Subcutaneous abdominal adipose tissue (tissue), 5 donors: ENCODE measurements around the gene MPHOSPH8.

Experiments used
- H3K27ac ChIP-seq: one replicate; pipeline ENCODE4 v1.7.0; 2013; ENCODE audit warnings: low read depth, mild to moderate bottlenecking, inconsistent platforms, low read length, moderate library complexity
- H3K27me3 ChIP-seq, 5 donors: one replicate each; pipeline ENCODE4 v1.7.0; 2013; ENCODE audit warnings: low read length in 5 of 5, inconsistent platforms in 1 of 5; ENCODE audit not compliant: control insufficient read depth in 5 of 5, insufficient read depth in 4 of 5
- H3K36me3 ChIP-seq, 5 donors: one replicate each; pipeline ENCODE4 v1.7.0; 2013; ENCODE audit warnings: low read length in 5 of 5; ENCODE audit not compliant: control insufficient read depth in 5 of 5, insufficient read depth in 5 of 5
- H3K4me1 ChIP-seq, 5 donors: one replicate each; pipeline ENCODE4 v1.7.0; 2013; ENCODE audit warnings: low read length in 5 of 5, mild to moderate bottlenecking in 3 of 5, moderate library complexity in 1 of 5; ENCODE audit not compliant: control insufficient read depth in 5 of 5, insufficient read depth in 5 of 5
- H3K4me3 ChIP-seq, 5 donors: one replicate each; pipeline ENCODE4 v1.7.0; 2013; ENCODE audit warnings: low read length in 5 of 5, low read depth in 1 of 5
- H3K9ac ChIP-seq, 5 donors: one replicate each; pipeline ENCODE4 v1.7.0; 2013; ENCODE audit warnings: low read length in 5 of 5, mild to moderate bottlenecking in 4 of 5, moderate library complexity in 3 of 5
- H3K9me3 ChIP-seq, 5 donors: one replicate each; pipeline ENCODE4 v1.7.0; 2013; ENCODE audit warnings: low read length in 5 of 5; ENCODE audit not compliant: control insufficient read depth in 5 of 5
- donor health status: healthy.
- donor health status: healthy.
- donor health status: healthy.
- donor health status: healthy.
- donor health status: healthy.

Gene MPHOSPH8

DNA sequence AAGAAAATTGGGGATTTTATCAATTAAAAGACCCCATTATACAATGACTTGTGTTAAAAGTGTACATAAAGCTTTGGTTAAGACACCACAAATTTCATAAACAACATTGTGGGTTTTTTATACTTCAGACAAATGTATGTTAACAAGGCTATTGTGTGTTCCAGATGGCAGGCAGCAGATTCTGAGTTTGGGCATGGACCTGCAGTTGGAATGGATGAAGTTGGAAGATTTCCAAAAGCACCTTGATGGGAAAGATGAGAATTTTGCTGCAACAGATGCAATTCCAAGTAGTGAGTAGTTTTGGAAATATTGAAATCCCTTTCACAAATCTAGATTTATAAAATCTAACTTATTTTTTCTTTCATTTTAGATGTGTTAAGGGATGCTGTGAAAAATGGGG, 25.4 kb downstream of the MPHOSPH8 start:
- peaks cover 9 to 62% (median 35%) of the 10 kb centered on the region in 5 donors for H3K36me3 ChIP-seq

DNA sequence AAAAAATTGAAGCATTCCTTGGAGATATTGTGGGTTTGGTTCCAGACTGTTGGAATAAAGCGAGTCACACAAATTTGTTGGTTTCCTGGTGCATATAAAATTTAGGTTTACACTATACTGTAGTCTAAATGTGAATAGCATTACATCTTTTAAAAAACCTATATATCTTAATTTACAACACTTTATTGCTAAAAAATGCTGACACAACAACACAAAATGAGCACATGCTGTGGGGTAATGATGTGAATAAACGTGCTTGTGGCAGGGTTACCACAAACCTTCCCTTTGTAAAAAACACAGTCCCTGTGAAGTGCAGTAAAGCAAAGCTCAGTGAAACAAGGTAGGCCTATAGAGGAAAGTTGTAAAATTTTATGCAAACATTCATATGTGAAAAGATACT, 27.7 kb downstream of the MPHOSPH8 start:
- Histone ChIP-seq H3K4me1 (peaks cover 0 to 4% (median 0%) of the 10 kb centered on the region in 5 donors), H3K27me3 (no peaks in the 10 kb centered on the region), H3K27ac (no peak overlapping the region), H3K9ac (no peak overlapping the region), H3K9me3 (no peaks in the 10 kb centered on the region), H3K36me3 (peaks cover 9 to 78% (median 58%) of the 10 kb centered on the region in 5 donors), H3K4me3 (no peak overlapping the region)

More for the DNA sequence above, 25.4 kb downstream of the MPHOSPH8 start:
- H3K4me3 ChIP-seq, result no peak overlapping the region
- H3K4me1 ChIP-seq, result no peaks in the 10 kb centered on the region
- no peaks in the 10 kb centered on the region for H3K27me3 ChIP-seq
- H3K9ac ChIP-seq, result no peak overlapping the region
- no peaks in the 10 kb centered on the region for H3K9me3 ChIP-seq
- H3K27ac ChIP-seq, result no peak overlapping the region

GRCh38 chr13:19661561-19661960, 28.1 kb downstream of the MPHOSPH8 start:
- H3K4me3 ChIP-seq, result no peak overlapping the region
- H3K9ac ChIP-seq, result no peak overlapping the region
- peaks cover 0 to 4% (median 0%) of the 10 kb centered on the region in 5 donors for H3K4me1 ChIP-seq
- H3K9me3 ChIP-seq, result no peaks in the 10 kb centered on the region
- no peaks in the 10 kb centered on the region for H3K27me3 ChIP-seq
- no peak overlapping the region for H3K27ac ChIP-seq
- peaks cover 14 to 82% (median 62%) of the 10 kb centered on the region in 5 donors for H3K36me3 ChIP-seq

DNA sequence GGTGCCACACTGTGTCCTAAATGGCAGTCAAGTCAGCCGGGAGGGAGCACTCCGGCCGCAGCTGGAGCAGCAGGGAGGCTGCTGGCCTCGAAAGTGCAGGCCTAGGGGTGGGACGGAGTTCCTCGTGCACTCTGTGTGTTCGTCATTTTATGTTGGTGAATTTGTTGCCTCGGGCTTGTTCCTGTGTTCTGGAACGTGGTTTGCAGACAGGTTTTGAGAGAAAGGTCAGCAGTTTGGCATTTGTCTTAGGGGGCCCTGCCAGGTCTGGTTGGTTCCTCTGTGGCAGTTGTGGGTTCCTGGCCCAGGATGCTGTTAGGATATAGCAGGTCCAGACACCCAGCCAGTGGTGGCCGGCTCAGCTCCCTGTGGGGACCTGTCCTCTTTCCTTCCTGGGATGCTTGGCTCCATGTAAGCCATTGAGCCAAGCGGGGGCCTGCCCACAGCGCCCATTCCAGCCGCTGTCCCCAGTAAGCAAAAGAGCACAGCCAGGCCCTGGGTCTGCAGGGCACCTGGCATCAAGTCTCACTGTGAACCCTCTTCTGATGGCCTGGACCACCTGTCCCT, 30.0 kb downstream of the MPHOSPH8 start:
- peaks cover 0 to 4% (median 0%) of the 10 kb centered on the region in 5 donors for H3K4me1 ChIP-seq
- no peak overlapping the region for H3K4me3 ChIP-seq
- no peaks in the 10 kb centered on the region for H3K9me3 ChIP-seq
- peaks cover 23 to 92% (median 77%) of the 10 kb centered on the region in 5 donors for H3K36me3 ChIP-seq
- H3K9ac ChIP-seq, result no peak overlapping the region
- no peaks in the 10 kb centered on the region for H3K27me3 ChIP-seq
- H3K27ac ChIP-seq, result no peak overlapping the region

DNA sequence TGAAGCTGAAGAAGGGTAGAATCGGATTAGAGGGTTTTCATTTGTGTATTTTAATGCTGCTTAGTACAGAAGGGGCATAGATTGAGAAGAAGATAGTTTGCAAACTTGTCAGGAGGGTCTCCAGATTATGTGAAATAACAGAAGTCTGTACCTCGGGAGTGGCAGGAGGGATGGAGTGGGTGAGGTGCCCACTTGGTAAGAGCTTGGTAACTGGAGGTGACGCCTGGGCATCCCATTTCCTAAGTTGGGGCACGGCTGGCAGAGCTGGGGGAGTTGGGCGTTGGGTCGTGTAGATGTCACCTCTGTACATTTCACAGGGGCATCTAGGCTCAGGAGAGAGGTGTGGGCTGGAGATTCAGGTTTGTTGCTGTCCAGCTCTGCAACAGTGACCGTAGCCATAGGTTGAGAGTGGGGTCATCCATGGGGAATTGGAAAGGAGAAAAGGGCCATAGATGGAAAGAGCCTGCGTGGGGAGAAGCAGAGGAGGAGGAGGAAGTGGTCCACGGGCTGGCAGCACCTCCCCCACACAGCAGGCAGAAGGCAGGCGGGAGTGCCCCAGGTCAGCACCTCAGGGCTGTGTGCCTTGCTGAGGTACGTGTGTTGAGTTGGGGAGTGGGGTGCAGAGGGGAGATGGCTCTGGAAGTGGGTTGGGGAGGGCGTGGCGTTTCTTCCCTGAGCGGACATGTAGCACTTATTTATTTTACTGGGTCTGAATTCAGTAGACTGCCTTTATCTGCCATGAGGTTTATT, 31.2 kb downstream of the MPHOSPH8 start:
- Histone ChIP-seq H3K27me3 (no peaks in the 10 kb centered on the region), H3K9me3 (no peaks in the 10 kb centered on the region), H3K27ac (no peak overlapping the region), H3K9ac (no peak overlapping the region), H3K4me1 (peaks cover 0 to 4% (median 0%) of the 10 kb centered on the region in 5 donors), H3K36me3 (peaks cover 25 to 92% (median 79%) of the 10 kb centered on the region in 5 donors), H3K4me3 (no peak overlapping the region)

- Histone ChIP-seq H3K4me3 (no peak overlapping the region), H3K4me1 (peaks cover 0 to 4% (median 0%) of the 10 kb centered on the region in 5 donors), H3K9ac (no peak overlapping the region), H3K27me3 (no peaks in the 10 kb centered on the region), H3K36me3 (peaks cover 28 to 97% (median 86%) of the 10 kb centered on the region in 5 donors), H3K27ac (no peak overlapping the region), H3K9me3 (no peaks in the 10 kb centered on the region)
Observed at GRCh38 chr13:19665427-19665859, 32.0 kb downstream of the MPHOSPH8 start.

GRCh38 chr13:19668778-19669177, 35.3 kb downstream of the MPHOSPH8 start:
- H3K27ac ChIP-seq, result no peak overlapping the region
- no peaks in the 10 kb centered on the region for H3K27me3 ChIP-seq
- no peak overlapping the region for H3K4me3 ChIP-seq
- H3K9me3 ChIP-seq, result no peaks in the 10 kb centered on the region
- H3K36me3 ChIP-seq, result peaks cover 37 to 96% (median 90%) of the 10 kb centered on the region in 5 donors
- H3K9ac ChIP-seq, result no peak overlapping the region
- peaks cover 0 to 4% (median 0%) of the 10 kb centered on the region in 5 donors for H3K4me1 ChIP-seq

DNA sequence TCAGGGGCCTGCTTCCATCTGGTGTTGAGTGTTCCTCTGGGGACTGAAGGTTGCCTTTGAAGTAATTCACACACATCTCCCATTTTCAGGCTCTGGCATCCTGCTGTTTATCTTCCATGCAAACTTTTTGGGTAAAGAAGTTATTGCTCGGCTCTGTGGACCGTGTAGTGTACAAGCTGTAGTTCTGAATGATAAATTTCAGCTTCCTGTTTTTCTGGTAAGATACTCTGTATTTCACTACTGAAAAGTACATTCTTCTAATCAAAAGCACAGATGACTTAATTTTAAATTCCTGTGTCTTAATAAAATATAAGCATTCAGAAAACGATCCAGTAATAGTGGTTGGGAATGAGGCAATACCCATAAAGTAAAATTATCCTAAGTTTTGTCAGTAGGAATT, 36.7 kb downstream of the MPHOSPH8 start:
- peaks cover 48 to 96% (median 90%) of the 10 kb centered on the region in 5 donors for H3K36me3 ChIP-seq
- no peaks in the 10 kb centered on the region for H3K9me3 ChIP-seq
- no peak overlapping the region for H3K27ac ChIP-seq
- H3K4me3 ChIP-seq, result no peak overlapping the region
- peaks cover 0 to 4% (median 0%) of the 10 kb centered on the region in 5 donors for H3K4me1 ChIP-seq
- no peak overlapping the region for H3K9ac ChIP-seq
- no peaks in the 10 kb centered on the region for H3K27me3 ChIP-seq

DNA sequence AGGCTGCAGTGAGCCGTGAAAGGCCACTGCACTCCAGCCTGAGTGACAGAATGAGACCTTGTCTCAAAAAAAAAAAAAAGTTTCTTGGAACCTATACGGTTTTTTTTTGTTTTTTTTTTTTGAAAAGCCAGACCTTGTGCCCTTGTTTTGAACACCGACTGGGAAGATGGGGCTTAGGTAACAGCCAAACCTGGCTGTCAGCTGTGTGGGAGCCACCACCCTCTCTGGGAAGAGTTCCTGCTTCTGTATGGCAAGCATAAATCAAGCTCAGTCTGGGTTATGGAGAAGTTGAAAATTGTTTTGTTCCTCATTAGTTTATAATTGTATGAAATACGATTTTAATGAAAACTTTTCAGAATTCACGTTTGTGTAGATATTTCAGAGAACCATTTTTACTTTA, 39.5 kb downstream of the MPHOSPH8 start:
- Histone ChIP-seq H3K4me3 (no peak overlapping the region), H3K36me3 (peaks cover 46 to 83% (median 77%) of the 10 kb centered on the region in 5 donors), H3K27ac (no peak overlapping the region), H3K4me1 (peaks cover 0 to 4% (median 0%) of the 10 kb centered on the region in 5 donors), H3K27me3 (no peaks in the 10 kb centered on the region), H3K9me3 (no peaks in the 10 kb centered on the region), H3K9ac (no peak overlapping the region)
